GM19452 (cell line): ENCODE data around the gene LRRC4C.

Source experiments
- ATAC-seq: cut with Tn5 transposase; IDR thresholded peaks from one replicate; pipeline ENCODE4 v1.9.1; 2021; ENCODE audit not compliant: unreplicated experiment

LRRC4C gene

GRCh38 chr11:40391679-40392078, 1067.8 kb downstream of the LRRC4C start:
- no peak for ATAC-seq

GRCh38 chr11:40388097-40388818, 1071.2 kb downstream of the LRRC4C start:
- ATAC-seq: no peak

GRCh38 chr11:40387240-40387980, 1072.0 kb downstream of the LRRC4C start:
- no peak for ATAC-seq

GRCh38 chr11:40384991-40385390, 1074.5 kb downstream of the LRRC4C start:
- ATAC-seq: no peak

GRCh38 chr11:40381481-40381880, 1078.0 kb downstream of the LRRC4C start:
- no peak for ATAC-seq

GRCh38 chr11:40380835-40381234, 1078.6 kb downstream of the LRRC4C start:
- no peak for ATAC-seq

GRCh38 chr11:40376331-40376730, 1083.1 kb downstream of the LRRC4C start:
- ATAC-seq: no peak

- no peak for ATAC-seq
Observed at GRCh38 chr11:40370821-40371616, 1088.4 kb downstream of the LRRC4C start.

GRCh38 chr11:40360206-40360798, 1099.2 kb downstream of the LRRC4C start:
- no peak for ATAC-seq

- ATAC-seq: no peak
Observed at GRCh38 chr11:40354121-40354520, 1105.3 kb downstream of the LRRC4C start.

GRCh38 chr11:40340911-40341310, 1118.5 kb downstream of the LRRC4C start:
- no peak for ATAC-seq

- ATAC-seq: no peak
Observed at GRCh38 chr11:40338739-40339138, 1120.7 kb downstream of the LRRC4C start.

GRCh38 chr11:40338062-40338461, 1121.4 kb downstream of the LRRC4C start:
- no peak for ATAC-seq

- ATAC-seq: no peak
Observed at GRCh38 chr11:40337118-40337517, 1122.3 kb downstream of the LRRC4C start.

- no peak for ATAC-seq
Observed at GRCh38 chr11:40328890-40329614, 1130.4 kb downstream of the LRRC4C start.

GRCh38 chr11:40323241-40323640, 1136.2 kb downstream of the LRRC4C start:
- ATAC-seq: no peak

- ATAC-seq: no peak
Observed at GRCh38 chr11:40321537-40321936, 1137.9 kb downstream of the LRRC4C start.

GRCh38 chr11:40316171-40316570, 1143.3 kb downstream of the LRRC4C start:
- ATAC-seq: no peak

GRCh38 chr11:40315122-40315521, 1144.3 kb downstream of the LRRC4C start:
- ATAC-seq: no peak

GRCh38 chr11:40314327-40314726, 1145.1 kb downstream of the LRRC4C start:
- no peak for ATAC-seq
